Activated CD8-positive, alpha-beta T cell treated with anti-CD3 and anti-CD28 coated beads for 36 hours (primary cell): ENCODE data around the gene BSDC1. TPM values are rescaled to one million over a fixed set of nuclear protein-coding genes. Genes with fewer than 3 reads are reported as not detected.

Experiments used
- ATAC-seq: fragments of 200-7000 bp; cut with Tn5 transposase; one replicate; pipeline ENCODE4 v1.10.0; 2021; ENCODE audit warnings: mild to moderate bottlenecking, moderate library complexity
- CTCF ChIA-PET: fragments of 350-600 bp; sonication (Branson Sonifier 250); formaldehyde crosslinking; loops from one replicate; lab custom pipeline; 2021; ENCODE audit warnings: antibody characterized with exemption; lab: Charles Lee
- POLR2A ChIA-PET: fragments of 350-600 bp; sonication (Branson Sonifier 250); formaldehyde crosslinking; loops from one replicate; lab custom pipeline; 2021; ENCODE audit warnings: antibody characterized with exemption; lab: Charles Lee
- DNase-seq: peaks from one replicate; pipeline ENCODE4 v3.0.0-alpha.2; 2020
- H3K27ac Mint-ChIP-seq: one replicate; pipeline ENCODE4 v1.8.0; 2021; ENCODE audit warnings: mild to moderate bottlenecking, mixed read lengths
- H3K27me3 Mint-ChIP-seq: one replicate; pipeline ENCODE4 v1.8.0; 2021; ENCODE audit warnings: mixed read lengths
- H3K36me3 Mint-ChIP-seq: one replicate; pipeline ENCODE4 v1.8.0; 2021; ENCODE audit warnings: low read depth, mixed read lengths
- H3K4me1 Mint-ChIP-seq: one replicate; pipeline ENCODE4 v1.8.0; 2021; ENCODE audit warnings: low read depth, mixed read lengths
- H3K4me3 Mint-ChIP-seq: one replicate; pipeline ENCODE4 v1.8.0; 2021; ENCODE audit warnings: mild to moderate bottlenecking, moderate library complexity, mixed read lengths
- H3K9me3 Mint-ChIP-seq: one replicate; pipeline ENCODE4 v1.8.0; 2021; ENCODE audit warnings: mixed read lengths
- CTCF ChIP-seq: fragments of 200-600 bp; IDR thresholded peaks from one replicate; pipeline ENCODE4 v1.8.0; 2022; ENCODE audit warnings: antibody characterized with exemption, mild to moderate bottlenecking
- intact Hi-C: fragments of 100-400 bp; cut with micrococcal nuclease; formaldehyde crosslinking; loops from one replicate; pipeline ENCODE4 v1.10.0; 2022
- total RNA-seq, 2 experiments: library from RNA; stranded (reverse); gene quantifications; one replicate each; pipeline ENCODE4 v1.2.3, GENCODE V29; 2021

The BSDC1 gene
- total RNA-seq, 2 experiments from 2014 or later = 30.6 to 33.3 TPM

DNA sequence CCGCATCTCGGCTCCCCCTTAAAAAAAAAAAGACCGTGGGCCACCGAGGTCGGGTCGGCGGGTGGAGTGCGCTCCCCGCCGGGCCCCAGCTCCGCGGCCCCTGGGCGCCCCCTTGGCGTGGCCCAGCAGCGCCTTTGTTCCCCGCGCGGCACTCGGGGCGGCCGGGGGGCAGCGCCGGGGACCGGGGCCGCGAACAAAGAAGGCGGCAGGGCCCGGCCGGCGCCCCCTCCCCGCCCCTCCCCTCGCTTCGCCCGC is 58.8 kb downstream of the BSDC1 start:
- POLR2A ChIA-PET = interaction anchor here (0.7 to 3.6 kb wide), 19 partner anchors 11 to 136 kb away, joined by 3 to 39 read pairs (median 6); partner anchors contain the start of genes BSDC1 and HDAC1
- ATAC-seq (no peak), DNase-seq (no peak)
- TF ChIP-seq CTCF = no peak
- intact Hi-C loops = no loop called here
- Mint-ChIP-seq H3K4me1 (peaks cover 49% of the 10 kb centered on the region), H3K9me3 (no peaks in the 10 kb centered on the region), H3K27ac (no peak overlapping the region), H3K4me3 (peak overlapping the region; percentile 81), H3K36me3 (peaks cover 18% of the 10 kb centered on the region), H3K27me3 (no peaks in the 10 kb centered on the region)
- CTCF ChIA-PET = interaction anchor here (0.9 to 2.7 kb wide), 8 partner anchors 18 to 120 kb away, joined by 3 to 17 read pairs (median 4); partner anchors contain the start of gene LCK

GRCh38 chr1:32334864-32335534 is 59.2 kb downstream of the BSDC1 start:
- CTCF ChIA-PET = interaction anchor here (0.8 to 2.7 kb wide), 8 partner anchors 13 to 119 kb away, joined by 3 to 17 read pairs (median 4); partner anchors contain the start of gene LCK
- TF ChIP-seq CTCF = peak; percentile 84
- intact Hi-C loops = loop anchor here (5.0 kb wide), 1 partner anchor 37 kb away; no protein-coding TSS in a partner anchor
- Mint-ChIP-seq H3K4me3 (peak overlapping the region; percentile 81), H3K9me3 (no peaks in the 10 kb centered on the region), H3K27ac (peak overlapping the region; percentile 72), H3K4me1 (peaks cover 50% of the 10 kb centered on the region), H3K36me3 (peaks cover 20% of the 10 kb centered on the region), H3K27me3 (no peaks in the 10 kb centered on the region)
- DNase-seq (peak; percentile 65), ATAC-seq (peak; percentile 32)
- POLR2A ChIA-PET = interaction anchor here (1.0 to 3.6 kb wide), 14 partner anchors 11 to 132 kb away, joined by 3 to 39 read pairs (median 9); partner anchors contain the start of genes BSDC1 and HDAC1

DNA sequence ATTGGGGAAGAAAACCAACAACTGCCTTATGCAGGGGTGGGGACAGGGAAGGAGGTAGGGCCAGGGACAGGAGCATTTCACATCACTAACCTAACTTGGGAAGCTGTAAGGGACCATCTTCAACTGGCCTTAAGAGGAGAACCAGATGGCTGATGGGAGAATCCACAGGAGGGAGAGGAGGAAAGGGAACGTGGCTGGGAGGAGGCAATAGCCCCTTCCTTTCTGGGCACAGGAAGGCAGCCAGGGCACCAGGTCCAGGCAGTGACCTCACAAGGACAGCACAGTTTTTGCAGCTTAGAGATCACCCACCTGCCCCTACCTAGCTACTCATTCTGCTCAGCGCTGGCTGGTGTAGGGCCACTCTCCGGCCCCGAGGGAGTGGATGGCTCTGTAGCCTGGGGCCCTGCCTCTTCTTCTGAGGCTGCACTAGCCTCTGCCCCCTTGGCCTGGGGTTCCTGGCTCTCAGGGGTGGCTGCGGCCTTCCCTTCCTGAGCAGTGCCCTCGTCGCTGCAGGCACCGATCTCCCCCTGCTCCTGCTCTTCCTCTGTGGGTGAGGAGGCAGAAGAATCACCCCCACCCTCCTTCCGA is 59.9 kb downstream of the BSDC1 start:
- Mint-ChIP-seq H3K4me1 (peaks cover 49% of the 10 kb centered on the region), H3K9me3 (no peaks in the 10 kb centered on the region), H3K4me3 (peak overlapping the region; percentile 81), H3K36me3 (peaks cover 24% of the 10 kb centered on the region), H3K27me3 (no peaks in the 10 kb centered on the region), H3K27ac (no peak overlapping the region)
- no peak for TF ChIP-seq CTCF
- no peak for DNase-seq
- ATAC-seq = no peak
- intact Hi-C loops = loop anchor here (5.0 kb wide), 1 partner anchor 38 kb away; no protein-coding TSS in a partner anchor
- POLR2A ChIA-PET = interaction anchor here (1.0 to 2.7 kb wide), 4 partner anchors 10 to 85 kb away, joined by 3 to 10 read pairs (median 6); no protein-coding TSS in a partner anchor
- CTCF ChIA-PET = interaction anchor here (0.8 to 2.4 kb wide), 2 partner anchors 12 to 119 kb away, joined by 3 to 11 read pairs; no protein-coding TSS in a partner anchor

GRCh38 chr1:32333251-32333963 is 60.8 kb downstream of the BSDC1 start:
- intact Hi-C loops = loop anchor here (5.0 kb wide), 1 partner anchor 39 kb away; no protein-coding TSS in a partner anchor
- DNase-seq = no peak
- ChIA-PET CTCF (interaction anchor here (0.8 to 2.4 kb wide), 3 partner anchors 12 to 118 kb away, joined by 3 to 11 read pairs (median 5); no protein-coding TSS in a partner anchor), POLR2A (interaction anchor here (0.7 to 2.7 kb wide), 9 partner anchors 12 to 145 kb away, joined by 3 to 10 read pairs (median 5); partner anchors contain the start of gene HDAC1)
- peak overlapping the region; percentile 68 for H3K27ac Mint-ChIP-seq
- H3K9me3 Mint-ChIP-seq = no peaks in the 10 kb centered on the region
- H3K4me3 Mint-ChIP-seq = no peak overlapping the region
- H3K36me3 Mint-ChIP-seq = peaks cover 31% of the 10 kb centered on the region
- no peak for ATAC-seq
- TF ChIP-seq CTCF = no peak
- peaks cover 39% of the 10 kb centered on the region for H3K4me1 Mint-ChIP-seq
- H3K27me3 Mint-ChIP-seq = no peaks in the 10 kb centered on the region
